Measurements from ENCODE around the gene MRGPRX2.

Gene MRGPRX2

GRCh38 chr11:19073454-19074415 is 13.2 kb upstream of the MRGPRX2 start:
- no peak for DNase-seq

GRCh38 chr11:19072464-19072863 is 11.9 kb upstream of the MRGPRX2 start:
- no peak for DNase-seq

- DNase-seq: peak; percentile 77
Measured at GRCh38 chr11:19071255-19071654, 10.7 kb upstream of the MRGPRX2 start.

GRCh38 chr11:19059833-19060232 is 684 bp downstream of the MRGPRX2 start:
- DNase-seq: no peak

- DNase-seq: no peak
Measured at GRCh38 chr11:19055905-19056304, 4.6 kb downstream of the MRGPRX2 start.

GRCh38 chr11:19055016-19055415 is 5.5 kb downstream of the MRGPRX2 start:
- no peak for DNase-seq

GRCh38 chr11:19053909-19054308 is 6.6 kb downstream of the MRGPRX2 start:
- no peak for DNase-seq

- DNase-seq: no peak
Measured at GRCh38 chr11:19050281-19050680, 10.2 kb downstream of the MRGPRX2 start.

GRCh38 chr11:19049351-19049750 is 11.2 kb downstream of the MRGPRX2 start:
- no peak for DNase-seq

- no peak for DNase-seq
Measured at GRCh38 chr11:19040051-19040450, 20.5 kb downstream of the MRGPRX2 start.

- DNase-seq: no peak
Measured at GRCh38 chr11:19039409-19039808, 21.1 kb downstream of the MRGPRX2 start.

- no peak for DNase-seq
Measured at GRCh38 chr11:19032990-19033389, 27.5 kb downstream of the MRGPRX2 start.

- no peak for DNase-seq
Measured at GRCh38 chr11:19027829-19028595, 32.5 kb downstream of the MRGPRX2 start.

- no peak for DNase-seq
Measured at GRCh38 chr11:19026862-19027261, 33.7 kb downstream of the MRGPRX2 start.

GRCh38 chr11:19025481-19026406 is 34.8 kb downstream of the MRGPRX2 start:
- DNase-seq: no peak

GRCh38 chr11:19020831-19021230 is 39.7 kb downstream of the MRGPRX2 start:
- DNase-seq: no peak

- no peak for DNase-seq
Measured at GRCh38 chr11:19018901-19019300, 41.6 kb downstream of the MRGPRX2 start.

GRCh38 chr11:19013181-19013857 is 47.2 kb downstream of the MRGPRX2 start:
- no peak for DNase-seq

GRCh38 chr11:19012636-19013035 is 47.9 kb downstream of the MRGPRX2 start:
- no peak for DNase-seq

All from right hindlimb (tissue), 1 donor.